HEK293T (cell line): ENCODE results near the gene JOSD2.

Experiments used
- ARNT ChIP-seq: fragments of 450-650 bp; IDR thresholded peaks from 2 replicates; pipeline ENCODE4 v1.6.1; 2017; ENCODE audit warnings: mild to moderate bottlenecking
- BHLHE40 ChIP-seq: fragments of 450-650 bp; IDR thresholded peaks from 2 replicates; pipeline ENCODE4 v1.6.1; 2016; ENCODE audit warnings: mild to moderate bottlenecking, moderate library complexity, borderline replicate concordance
- FOXA1 ChIP-seq: fragments of 450-650 bp; IDR thresholded peaks from 2 replicates; pipeline ENCODE4 v1.6.1; 2016; ENCODE audit warnings: mild to moderate bottlenecking
- FOXK2 ChIP-seq: fragments of 450-650 bp; IDR thresholded peaks from 2 replicates; pipeline ENCODE4 v1.6.1; 2016; ENCODE audit warnings: mild to moderate bottlenecking
- FOXM1 ChIP-seq: fragments of 450-650 bp; IDR thresholded peaks from 2 replicates; pipeline ENCODE4 v1.6.1; 2017; ENCODE audit warnings: mild to moderate bottlenecking, borderline replicate concordance
- HDGF ChIP-seq: fragments of 450-650 bp; IDR thresholded peaks from 2 replicates; pipeline ENCODE4 v1.6.1; 2017; ENCODE audit warnings: antibody characterized with exemption, borderline replicate concordance
- L3MBTL2 ChIP-seq: fragments of 450-650 bp; conservative IDR thresholded peaks from 2 replicates; pipeline ENCODE4 v1.6.1; 2016; ENCODE audit warnings: mild to moderate bottlenecking
- TARDBP ChIP-seq: fragments of 450-650 bp; IDR thresholded peaks from 2 replicates; pipeline ENCODE4 v1.6.1; 2016
- ZNF384 ChIP-seq: fragments of 450-650 bp; IDR thresholded peaks from 2 replicates; pipeline ENCODE4 v1.6.1; 2016

DNA sequence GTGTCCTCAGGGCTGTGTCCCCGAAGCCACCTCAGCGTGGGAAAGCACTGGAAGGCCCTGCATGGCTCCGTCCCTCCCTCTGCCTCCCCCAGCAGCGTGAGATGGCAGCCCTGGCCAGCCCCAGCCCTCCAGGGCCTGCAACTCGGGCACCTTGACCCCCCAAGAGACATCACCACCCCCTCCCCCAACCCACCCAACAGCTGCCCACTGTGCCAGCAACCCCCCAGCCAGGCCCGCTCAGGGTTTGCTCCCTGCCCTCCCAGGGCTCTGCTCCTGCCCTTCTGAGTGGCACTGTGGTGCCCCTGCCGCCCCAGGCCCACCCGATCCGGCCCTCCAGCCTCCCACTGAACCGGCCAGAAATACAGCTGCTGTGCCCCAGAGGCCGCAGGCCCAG lies 4.2 kb upstream of the JOSD2 start:
- TF ChIP-seq FOXA1: no peak
- no peak for TF ChIP-seq FOXK2
- TF ChIP-seq FOXM1: no peak
- no peak for TF ChIP-seq ARNT
- no peak for TF ChIP-seq L3MBTL2
- no peak for TF ChIP-seq HDGF
- TF ChIP-seq ZNF384: no peak
- no peak for TF ChIP-seq BHLHE40
- TF ChIP-seq TARDBP: no peak
